HG02610 (cell line): ENCODE measurements around the gene DDX24.
"Not testable (repeated sequence)": the region's sequence is repeated elsewhere in the genome, so short reads cannot be mapped to it uniquely, and the experiment has no call there.

ENCODE experiments used
- ATAC-seq: cut with Tn5 transposase; IDR thresholded peaks from one replicate; pipeline ENCODE4 v1.9.1; 2021; ENCODE audit warnings: mild to moderate bottlenecking, moderate library complexity; ENCODE audit not compliant: unreplicated experiment

The DDX24 gene

GRCh38 chr14:94087891-94088290, 6.9 kb upstream of the DDX24 start:
- ATAC-seq, result no peak

- peak; percentile 20 for ATAC-seq
Observed at GRCh38 chr14:94081386-94081820, 401 bp upstream of the DDX24 start.

- ATAC-seq, result no peak
Observed at GRCh38 chr14:94079891-94080620, 946 bp downstream of the DDX24 start.

GRCh38 chr14:94077823-94078222, 3.2 kb downstream of the DDX24 start:
- no peak for ATAC-seq

- no peak for ATAC-seq
Observed at GRCh38 chr14:94077111-94077821, 3.7 kb downstream of the DDX24 start.

- ATAC-seq, result no peak
Observed at GRCh38 chr14:94075008-94075407, 6.0 kb downstream of the DDX24 start.

GRCh38 chr14:94074534-94074933, 6.5 kb downstream of the DDX24 start:
- ATAC-seq, result no peak

GRCh38 chr14:94072076-94072475, 8.9 kb downstream of the DDX24 start:
- ATAC-seq, result not testable (repeated sequence)

- ATAC-seq, result no peak
Observed at GRCh38 chr14:94066089-94066676, 14.8 kb downstream of the DDX24 start.

GRCh38 chr14:94062344-94062940, 18.6 kb downstream of the DDX24 start:
- no peak for ATAC-seq

GRCh38 chr14:94059998-94060397, 21.0 kb downstream of the DDX24 start:
- no peak for ATAC-seq

- no peak for ATAC-seq
Observed at GRCh38 chr14:94058674-94059138, 22.3 kb downstream of the DDX24 start.

- ATAC-seq, result no peak
Observed at GRCh38 chr14:94058128-94058673, 22.8 kb downstream of the DDX24 start.

- peak; percentile 82 for ATAC-seq
Observed at GRCh38 chr14:94056579-94057308, 24.3 kb downstream of the DDX24 start.

- no peak for ATAC-seq
Observed at GRCh38 chr14:94054936-94055335, 26.1 kb downstream of the DDX24 start.

- no peak for ATAC-seq
Observed at GRCh38 chr14:94054401-94054800, 26.6 kb downstream of the DDX24 start.

GRCh38 chr14:94052662-94053061, 28.3 kb downstream of the DDX24 start:
- no peak for ATAC-seq

GRCh38 chr14:94052199-94052598, 28.8 kb downstream of the DDX24 start:
- no peak for ATAC-seq

- ATAC-seq, result no peak
Observed at GRCh38 chr14:94051779-94052178, 29.2 kb downstream of the DDX24 start.

GRCh38 chr14:94051115-94051514, 29.9 kb downstream of the DDX24 start:
- no peak for ATAC-seq
